ENCODE measurements around the gene TFAP2E.

TFAP2E gene

DNA sequence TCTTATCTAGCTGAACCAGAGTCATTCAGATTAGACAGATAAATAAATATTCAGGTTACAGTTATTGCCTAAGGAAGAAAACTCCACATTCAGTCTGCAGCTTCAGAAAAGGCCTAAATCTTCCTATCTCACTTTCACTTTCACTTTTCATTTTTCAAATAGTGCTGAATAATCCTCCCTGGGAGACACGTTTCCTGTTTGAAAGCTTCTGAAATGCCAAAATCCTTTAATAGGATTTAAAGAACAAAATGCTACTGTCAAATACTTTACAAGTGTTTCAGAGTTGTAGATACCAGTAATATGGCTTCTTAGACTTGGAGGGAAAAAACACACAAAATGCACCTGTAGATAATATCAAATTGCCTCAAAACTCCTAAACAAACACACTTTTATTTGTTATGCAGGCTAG is 64.3 kb downstream of the TFAP2E start:
- no peaks in the 10 kb centered on the region for H3K9me3 ChIP-seq
- no peaks in the 10 kb centered on the region for H3K27me3 ChIP-seq
- no peak for DNase-seq
- TF ChIP-seq, protein P1, sequence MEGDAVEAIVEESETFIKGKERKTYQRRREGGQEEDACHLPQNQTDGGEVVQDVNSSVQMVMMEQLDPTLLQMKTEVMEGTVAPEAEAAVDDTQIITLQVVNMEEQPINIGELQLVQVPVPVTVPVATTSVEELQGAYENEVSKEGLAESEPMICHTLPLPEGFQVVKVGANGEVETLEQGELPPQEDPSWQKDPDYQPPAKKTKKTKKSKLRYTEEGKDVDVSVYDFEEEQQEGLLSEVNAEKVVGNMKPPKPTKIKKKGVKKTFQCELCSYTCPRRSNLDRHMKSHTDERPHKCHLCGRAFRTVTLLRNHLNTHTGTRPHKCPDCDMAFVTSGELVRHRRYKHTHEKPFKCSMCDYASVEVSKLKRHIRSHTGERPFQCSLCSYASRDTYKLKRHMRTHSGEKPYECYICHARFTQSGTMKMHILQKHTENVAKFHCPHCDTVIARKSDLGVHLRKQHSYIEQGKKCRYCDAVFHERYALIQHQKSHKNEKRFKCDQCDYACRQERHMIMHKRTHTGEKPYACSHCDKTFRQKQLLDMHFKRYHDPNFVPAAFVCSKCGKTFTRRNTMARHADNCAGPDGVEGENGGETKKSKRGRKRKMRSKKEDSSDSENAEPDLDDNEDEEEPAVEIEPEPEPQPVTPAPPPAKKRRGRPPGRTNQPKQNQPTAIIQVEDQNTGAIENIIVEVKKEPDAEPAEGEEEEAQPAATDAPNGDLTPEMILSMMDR (IDR thresholded peaks at IDR 0.05; ENCODE audit: low read depth, low read length) = no peak
- H3K4me3 ChIP-seq (ENCODE audit: low read depth, low read length) = peak overlapping the region; percentile 23
- H3K36me3 ChIP-seq = peaks cover 7% of the 10 kb centered on the region
- no peaks in the 10 kb centered on the region for H3K4me1 ChIP-seq

- H3K27me3 ChIP-seq = no peaks in the 10 kb centered on the region
- TF ChIP-seq, protein P1 (IDR thresholded peaks at IDR 0.05; ENCODE audit: low read depth, low read length) = no peak
- H3K4me1 ChIP-seq = no peaks in the 10 kb centered on the region
- H3K36me3 ChIP-seq = peaks cover 4% of the 10 kb centered on the region; the same call in 1 of the 2 replicates
- DNase-seq = no peak
- H3K9me3 ChIP-seq = no peaks in the 10 kb centered on the region
- H3K4me3 ChIP-seq (ENCODE audit: low read depth, low read length) = peak overlapping the region; percentile 85
Measured at GRCh38 chr1:35640380-35641232, 67.5 kb downstream of the TFAP2E start.

DNA sequence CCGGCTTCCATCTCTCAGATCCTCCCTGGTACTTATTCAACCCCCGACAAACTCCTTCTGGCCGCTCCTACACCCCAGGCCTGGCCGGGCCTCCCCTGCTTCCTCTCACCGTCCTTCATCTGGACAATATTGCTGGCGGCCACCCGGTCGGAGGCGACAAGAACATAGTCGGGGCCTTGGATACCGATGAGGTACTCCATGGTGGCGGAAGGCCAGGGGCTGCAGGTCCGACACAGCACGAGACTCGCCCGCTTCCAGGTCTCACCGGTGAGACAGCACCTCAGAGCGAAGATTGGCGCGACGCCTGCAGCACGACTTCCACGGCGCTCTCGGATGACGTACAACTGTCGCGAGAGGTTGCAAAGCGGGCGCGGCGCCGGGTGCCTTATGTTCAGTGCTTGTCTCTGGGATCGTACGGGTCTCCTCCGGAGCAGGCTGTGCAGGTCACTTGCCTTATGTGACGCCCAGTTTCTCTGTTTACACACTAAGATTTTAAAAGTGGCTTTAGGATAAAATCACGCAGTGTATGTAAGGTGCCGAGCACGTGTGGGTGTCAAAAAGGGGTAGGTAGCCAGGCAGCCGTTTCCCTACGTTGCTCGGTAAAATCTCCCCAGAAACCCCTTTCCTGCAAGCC is 68.2 kb downstream of the TFAP2E start, which contains the start of gene PSMB2:
Gene PSMB2 (minus strand): TSS at position 294 of the 634 bp plus-strand sequence. CDS start 94 bp downstream, at position 200.
- H3K36me3 ChIP-seq = no peaks in the 10 kb centered on the region; the same call in 1 of the 2 replicates
- H3K4me3 ChIP-seq (ENCODE audit: low read depth, low read length) = peak within 1 kb of the TSS; percentile 85
- no peaks in the 10 kb centered on the region for H3K27me3 ChIP-seq
- no peaks in the 10 kb centered on the region for H3K4me1 ChIP-seq
- peak; percentile 90 for DNase-seq
- TF ChIP-seq, protein P1 (IDR thresholded peaks at IDR 0.05; ENCODE audit: low read depth, low read length) = no peak
- H3K9me3 ChIP-seq = no peaks in the 10 kb centered on the region

DNA sequence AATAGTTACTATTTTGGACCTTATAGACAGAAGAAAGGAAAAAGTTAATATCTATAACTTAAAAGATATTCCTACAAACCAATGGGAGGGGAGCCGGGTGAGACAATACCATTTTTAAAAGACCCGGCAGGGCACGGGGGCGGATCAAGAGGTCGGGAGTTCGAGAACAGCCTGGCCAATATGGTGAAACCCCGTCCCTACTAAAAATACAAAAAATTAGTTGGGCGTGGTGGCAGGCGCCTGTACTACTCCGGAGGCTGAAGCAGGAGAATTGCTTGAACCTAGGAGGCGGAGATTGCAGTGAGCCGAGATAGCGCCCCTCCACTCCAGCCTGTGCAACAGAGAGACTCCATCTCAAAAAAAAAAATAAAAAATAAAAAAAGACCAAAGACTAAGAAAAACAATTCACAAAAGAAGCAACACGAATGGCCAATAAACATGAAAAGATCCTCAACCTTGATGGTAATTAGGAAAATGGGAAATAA is 69.4 kb downstream of the TFAP2E start:
- no peak for DNase-seq
- H3K36me3 ChIP-seq = no peaks in the 10 kb centered on the region
- no peaks in the 10 kb centered on the region for H3K4me1 ChIP-seq
- H3K27me3 ChIP-seq = no peaks in the 10 kb centered on the region
- peak overlapping the region; percentile 85 for H3K4me3 ChIP-seq (ENCODE audit: low read depth, low read length)
- TF ChIP-seq, protein P1 (IDR thresholded peaks at IDR 0.05; ENCODE audit: low read depth, low read length) = no peak
- no peaks in the 10 kb centered on the region for H3K9me3 ChIP-seq

- Histone ChIP-seq H3K4me3 (ENCODE audit: low read depth, low read length) (no peak overlapping the region), H3K9me3 (no peaks in the 10 kb centered on the region), H3K4me1 (no peaks in the 10 kb centered on the region), H3K27me3 (no peaks in the 10 kb centered on the region), H3K36me3 (no peaks in the 10 kb centered on the region)
- no peak for DNase-seq
- TF ChIP-seq, protein P1 (IDR thresholded peaks at IDR 0.05; ENCODE audit: low read depth, low read length) = no peak
Measured at GRCh38 chr1:35644204-35644603, 71.1 kb downstream of the TFAP2E start.

Measured in BE2C (cell line).